MM.1S (cell line): ENCODE data around the gene RYR2.
A peak's percentile ranks its signal among the peaks of the same experiment; 100 is the strongest.

Source experiments
- DNase-seq: peaks from one replicate; pipeline ENCODE4 v3.0.0-alpha.2; 2015
- H2AFZ ChIP-seq: fragments of 300-600 bp; sonication (generic); 2 replicates; pipeline ENCODE4 v1.6.0; 2016; ENCODE audit warnings: antibody characterized with exemption, low read length
- H3F3A ChIP-seq: fragments of 300-600 bp; sonication (generic); 2 replicates; pipeline ENCODE4 v1.6.1; 2016; ENCODE audit warnings: mild to moderate bottlenecking, antibody characterized with exemption, low read length, moderate library complexity, mixed read lengths; ENCODE audit not compliant: insufficient read depth
- H3K27ac ChIP-seq: fragments of 300-600 bp; sonication (generic); 2 replicates; pipeline ENCODE4 v1.5.1; 2016; ENCODE audit warnings: mild to moderate bottlenecking, low read length
- H3K27me3 ChIP-seq: fragments of 300-600 bp; sonication (generic); replicated peaks from 2 replicates; pipeline ENCODE4 v1.6.0; 2016; ENCODE audit warnings: low read length; ENCODE audit not compliant: insufficient read depth
- H3K36me3 ChIP-seq: fragments of 300-600 bp; sonication (generic); replicated peaks from 2 replicates; pipeline ENCODE4 v1.6.1; 2016; ENCODE audit warnings: mild to moderate bottlenecking, low read length, mixed read lengths; ENCODE audit not compliant: insufficient read depth
- H3K4me1 ChIP-seq: fragments of 300-600 bp; sonication (generic); 2 replicates; pipeline ENCODE4 v1.6.1; 2016; ENCODE audit warnings: low read length, mixed read lengths
- H3K4me2 ChIP-seq: fragments of 300-600 bp; sonication (generic); 2 replicates; pipeline ENCODE4 v1.6.0; 2016; ENCODE audit warnings: low read depth, low read length
- H3K4me3 ChIP-seq: fragments of 300-600 bp; sonication (generic); 2 replicates; pipeline ENCODE4 v1.5.1; 2016; ENCODE audit warnings: low read length, mixed read lengths
- H3K79me2 ChIP-seq: fragments of 300-600 bp; sonication (generic); 2 replicates; pipeline ENCODE4 v1.6.1; 2016; ENCODE audit warnings: mixed run types, low read length, mixed read lengths
- H3K9ac ChIP-seq: fragments of 300-600 bp; sonication (generic); 2 replicates; pipeline ENCODE4 v1.6.1; 2016; ENCODE audit warnings: low read length, mixed read lengths
- H3K9me2 ChIP-seq: fragments of 300-600 bp; sonication (generic); replicated peaks from 2 replicates; pipeline ENCODE4 v1.6.1; 2016; ENCODE audit warnings: mild to moderate bottlenecking, low read length, mixed read lengths; ENCODE audit not compliant: insufficient read depth
- H3K9me3 ChIP-seq: fragments of 300-600 bp; sonication (generic); replicated peaks from 2 replicates; pipeline ENCODE4 v1.6.1; 2016; ENCODE audit warnings: mild to moderate bottlenecking, low read length, mixed read lengths; ENCODE audit not compliant: insufficient read depth
- H4K20me1 ChIP-seq: fragments of 300-600 bp; sonication (generic); 2 replicates; pipeline ENCODE4 v1.6.1; 2016; ENCODE audit warnings: mild to moderate bottlenecking, low read length, moderate library complexity, mixed read lengths; ENCODE audit not compliant: insufficient read depth
- CTCF ChIP-seq: fragments of 300-600 bp; sonication (generic); IDR thresholded peaks from 2 replicates; pipeline ENCODE4 v1.5.1; 2016; ENCODE audit warnings: antibody characterized with exemption, low read length, mixed read lengths
- EZH2 ChIP-seq: fragments of 300-600 bp; sonication (generic); optimal IDR thresholded peaks from 2 replicates; pipeline ENCODE3; 2017; ENCODE audit warnings: low read depth, mild to moderate bottlenecking, antibody characterized with exemption, low read length, mixed read lengths
- EZH2phosphoT487 ChIP-seq: fragments of 300-600 bp; sonication (generic); IDR thresholded peaks from 2 replicates; pipeline ENCODE4 v1.6.1; 2018; ENCODE audit warnings: antibody characterized with exemption, low read length

The RYR2 gene

GRCh38 chr1:237701534-237701933 is 659.5 kb downstream of the RYR2 start:
- Histone ChIP-seq H2AFZ (no peak overlapping the region), H4K20me1 (no peaks in the 10 kb centered on the region), H3K79me2 (no peaks in the 10 kb centered on the region), H3K27ac (peak overlapping the region; percentile 17; the same call in 1 of the 2 replicates), H3K4me2 (peak overlapping the region; percentile 30; the same call in 1 of the 2 replicates), H3K9me2 (no peaks in the 10 kb centered on the region), H3F3A (peaks cover 11% of the 10 kb centered on the region), H3K36me3 (no peaks in the 10 kb centered on the region), H3K27me3 (no peaks in the 10 kb centered on the region), H3K4me3 (no peak overlapping the region), H3K9me3 (no peaks in the 10 kb centered on the region), H3K4me1 (peaks cover 18% of the 10 kb centered on the region), H3K9ac (no peak overlapping the region)
- TF ChIP-seq EZH2phosphoT487, result no peak
- TF ChIP-seq CTCF, result no peak
- TF ChIP-seq EZH2, result no peak
- DNase-seq, result no peak

DNA sequence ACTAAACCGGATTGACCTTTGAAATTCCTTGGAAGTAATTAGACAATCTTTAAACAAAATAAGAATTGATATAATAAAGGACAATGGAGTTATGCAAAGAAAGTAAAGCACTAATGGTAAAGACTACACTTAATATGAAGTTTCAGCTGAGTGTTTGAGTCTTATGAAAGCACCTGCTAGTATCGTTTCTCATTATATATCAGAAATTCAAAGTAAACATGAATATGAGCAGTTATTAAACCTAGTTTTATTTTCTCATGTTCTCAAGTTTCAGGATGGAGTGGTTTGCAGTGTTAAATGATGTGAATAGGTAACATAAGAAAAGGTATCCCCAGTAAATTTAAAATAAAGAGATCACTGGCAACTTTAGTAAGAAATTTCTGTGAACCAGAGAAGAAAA is 660.2 kb downstream of the RYR2 start:
- peaks cover 11% of the 10 kb centered on the region for H3F3A ChIP-seq
- DNase-seq, result peak; percentile 78
- H3K9me2 ChIP-seq, result no peaks in the 10 kb centered on the region
- no peaks in the 10 kb centered on the region for H3K79me2 ChIP-seq
- no peak overlapping the region for H3K9ac ChIP-seq
- H3K4me3 ChIP-seq, result no peak overlapping the region
- peak overlapping the region; percentile 17; the same call in 1 of the 2 replicates for H3K27ac ChIP-seq
- peaks cover 18% of the 10 kb centered on the region for H3K4me1 ChIP-seq
- H2AFZ ChIP-seq, result no peak overlapping the region
- peak overlapping the region; percentile 30; the same call in 1 of the 2 replicates for H3K4me2 ChIP-seq
- H3K36me3 ChIP-seq, result no peaks in the 10 kb centered on the region
- H3K9me3 ChIP-seq, result no peaks in the 10 kb centered on the region
- TF ChIP-seq CTCF (no peak), EZH2 (no peak), EZH2phosphoT487 (no peak)
- no peaks in the 10 kb centered on the region for H3K27me3 ChIP-seq
- no peaks in the 10 kb centered on the region for H4K20me1 ChIP-seq

GRCh38 chr1:237705462-237705861 is 663.5 kb downstream of the RYR2 start:
- Histone ChIP-seq H3K27me3 (no peaks in the 10 kb centered on the region), H2AFZ (no peak overlapping the region), H3K36me3 (no peaks in the 10 kb centered on the region), H3K4me1 (peaks cover 18% of the 10 kb centered on the region), H3F3A (peaks cover 11% of the 10 kb centered on the region), H3K4me3 (no peak overlapping the region), H4K20me1 (no peaks in the 10 kb centered on the region), H3K9me3 (no peaks in the 10 kb centered on the region), H3K27ac (no peak overlapping the region), H3K4me2 (no peak overlapping the region), H3K9me2 (no peaks in the 10 kb centered on the region), H3K9ac (no peak overlapping the region), H3K79me2 (no peaks in the 10 kb centered on the region)
- TF ChIP-seq CTCF, result no peak
- no peak for TF ChIP-seq EZH2phosphoT487
- TF ChIP-seq EZH2, result no peak
- DNase-seq, result no peak
